H9 (cell line): Measurements from ENCODE around the gene NSFL1C. TPM values are rescaled to one million over a fixed set of nuclear protein-coding genes. Genes with fewer than 3 reads are reported as not detected.

ENCODE experiments used
- DNase-seq: peaks from one replicate; pipeline ENCODE4 v3.0.0-alpha.2; 2017
- H2AFZ ChIP-seq: one replicate; pipeline ENCODE4 v1.6.1; 2013; ENCODE audit warnings: mild to moderate bottlenecking, low read length, control low read depth, moderate library complexity
- H2AK5ac ChIP-seq: 2 replicates; pipeline ENCODE4 v1.6.1; 2013; ENCODE audit warnings: low read length, control low read depth, mixed read lengths; ENCODE audit not compliant: insufficient read length
- H2BK120ac ChIP-seq: one replicate; pipeline ENCODE4 v1.6.1; 2013; ENCODE audit warnings: low read depth, mild to moderate bottlenecking, low read length, control low read depth, inconsistent platforms; ENCODE audit not compliant: poor library complexity, severe bottlenecking
- H2BK12ac ChIP-seq: 2 replicates; pipeline ENCODE4 v1.6.1; 2013; ENCODE audit warnings: low read length, control low read depth, mixed read lengths, low read depth; ENCODE audit not compliant: insufficient read length
- H2BK15ac ChIP-seq: 2 replicates; pipeline ENCODE4 v1.6.1; 2013; ENCODE audit warnings: low read depth, low read length, control low read depth
- H2BK20ac ChIP-seq: one replicate; pipeline ENCODE4 v1.6.1; 2013; ENCODE audit warnings: low read depth, mild to moderate bottlenecking, low read length, control low read depth, inconsistent platforms; ENCODE audit not compliant: poor library complexity, severe bottlenecking
- H2BK5ac ChIP-seq: 2 replicates; pipeline ENCODE4 v1.6.1; 2013; ENCODE audit warnings: low read length, control low read depth, mixed read lengths; ENCODE audit not compliant: insufficient read length
- H3K14ac ChIP-seq: 2 replicates; pipeline ENCODE4 v1.6.1; 2013; ENCODE audit warnings: low read length, control low read depth; ENCODE audit not compliant: insufficient read depth
- H3K18ac ChIP-seq: 2 replicates; pipeline ENCODE4 v1.6.1; 2013; ENCODE audit warnings: low read depth, mild to moderate bottlenecking, mixed read lengths, low read length, control low read depth; ENCODE audit not compliant: insufficient read length
- H3K23ac ChIP-seq: 2 replicates; pipeline ENCODE4 v1.6.1; 2013; ENCODE audit warnings: low read length, control low read depth, mixed read lengths, low read depth; ENCODE audit not compliant: insufficient read length
- H3K23me2 ChIP-seq: 2 replicates; pipeline ENCODE4 v1.6.1; 2013; ENCODE audit warnings: low read depth, mild to moderate bottlenecking, mixed read lengths, low read length, control low read depth; ENCODE audit not compliant: insufficient read length, poor library complexity, severe bottlenecking
- H3K27ac ChIP-seq: 2 replicates; pipeline ENCODE4 v1.5.1; 2013; ENCODE audit warnings: low read length, control low read depth, mixed read lengths, low read depth; ENCODE audit not compliant: insufficient read length
- H3K27me3 ChIP-seq: 2 replicates; pipeline ENCODE4 v1.6.1; 2013; ENCODE audit warnings: low read length, control low read depth, inconsistent platforms; ENCODE audit not compliant: insufficient read depth
- H3K4ac ChIP-seq: 2 replicates; pipeline ENCODE4 v1.6.1; 2013; ENCODE audit warnings: low read depth, mild to moderate bottlenecking, control low read depth, inconsistent platforms, low read length, moderate library complexity
- H3K4me1 ChIP-seq: 2 replicates; pipeline ENCODE4 v1.6.1; 2013; ENCODE audit warnings: low read length, control low read depth, inconsistent platforms; ENCODE audit not compliant: insufficient read depth
- H3K4me2 ChIP-seq: 2 replicates; pipeline ENCODE4 v1.6.1; 2013; ENCODE audit warnings: low read length, control low read depth, mixed read lengths; ENCODE audit not compliant: insufficient read length, insufficient read depth
- H3K56ac ChIP-seq: 2 replicates; pipeline ENCODE4 v1.6.1; 2013; ENCODE audit warnings: low read depth, mild to moderate bottlenecking, mixed read lengths, low read length, control low read depth; ENCODE audit not compliant: insufficient read length
- H3K79me1 ChIP-seq: 2 replicates; pipeline ENCODE4 v1.6.1; 2013; ENCODE audit warnings: low read depth, mild to moderate bottlenecking, moderate library complexity, low read length, control low read depth, inconsistent platforms; ENCODE audit not compliant: insufficient read depth, poor library complexity, severe bottlenecking
- H3K79me2 ChIP-seq: 2 replicates; pipeline ENCODE4 v1.6.1; 2013; ENCODE audit warnings: low read length, control low read depth, inconsistent platforms; ENCODE audit not compliant: insufficient read depth
- H3K9ac ChIP-seq: 2 replicates; pipeline ENCODE4 v1.6.1; 2013; ENCODE audit warnings: low read length, control low read depth, mixed read lengths; ENCODE audit not compliant: insufficient read length; ENCODE audit errors: extremely low read depth
- H3K9me3 ChIP-seq: one replicate; pipeline ENCODE4 v1.6.1; 2013; ENCODE audit warnings: low read depth, low read length, inconsistent platforms; ENCODE audit not compliant: control insufficient read depth
- H3T11ph ChIP-seq: one replicate; pipeline ENCODE4 v1.6.1; 2013; ENCODE audit warnings: mild to moderate bottlenecking, low read length, control low read depth, inconsistent platforms
- H4K20me1 ChIP-seq: one replicate; pipeline ENCODE4 v1.6.1; 2013; ENCODE audit not compliant: control insufficient read depth, insufficient read length, insufficient read depth
- H4K5ac ChIP-seq: 2 replicates; pipeline ENCODE4 v1.6.1; 2013; ENCODE audit warnings: low read depth, mild to moderate bottlenecking, mixed read lengths, low read length, control low read depth; ENCODE audit not compliant: insufficient read length
- H4K8ac ChIP-seq: replicated peaks from 2 replicates; pipeline ENCODE4 v1.6.1; 2013; ENCODE audit warnings: low read length, control low read depth, mixed read lengths, low read depth; ENCODE audit not compliant: insufficient read length
- H4K91ac ChIP-seq: 2 replicates; pipeline ENCODE4 v1.6.1; 2013; ENCODE audit warnings: low read depth, mild to moderate bottlenecking, moderate library complexity, mixed read lengths, low read length, control low read depth; ENCODE audit not compliant: insufficient read length
- H3K27ac Mint-ChIP-seq, 3 experiments: 2 replicates in 2 of 3; 3 replicates in 1 of 3; pipeline ENCODE4 v1.8.0; 2020 to 2021; ENCODE audit warnings: mixed read lengths in 3 of 3, mild to moderate bottlenecking in 1 of 3, moderate library complexity in 1 of 3
- H3K27me3 Mint-ChIP-seq: 2 replicates; pipeline ENCODE4 v1.8.0; 2021; ENCODE audit warnings: low read depth, mild to moderate bottlenecking, moderate library complexity, mixed read lengths
- H3K36me3 Mint-ChIP-seq, 3 experiments: 2 replicates in 2 of 3; 3 replicates in 1 of 3; pipeline ENCODE4 v1.8.0; 2020 to 2021; ENCODE audit warnings: low read depth in 3 of 3, mixed read lengths in 3 of 3; ENCODE audit not compliant: insufficient read depth in 1 of 3
- H3K4me1 Mint-ChIP-seq, 2 experiments: 2 replicates each; pipeline ENCODE4 v1.8.0; 2020; ENCODE audit warnings: mixed read lengths in 2 of 2
- H3K4me3 Mint-ChIP-seq, 2 experiments: 2 replicates in 1 of 2; 3 replicates in 1 of 2; pipeline ENCODE4 v1.8.0; 2020 to 2021; ENCODE audit warnings: mild to moderate bottlenecking in 2 of 2, mixed read lengths in 2 of 2, moderate library complexity in 1 of 2
- H3K9me3 Mint-ChIP-seq, 2 experiments: 2 replicates in 1 of 2; 3 replicates in 1 of 2; pipeline ENCODE4 v1.8.0; 2020; ENCODE audit warnings: mild to moderate bottlenecking in 2 of 2, mixed read lengths in 2 of 2, moderate library complexity in 1 of 2
- CTCF ChIP-seq: fragments of 200-600 bp; sonication (generic); conservative IDR thresholded peaks from 3 replicates; pipeline ENCODE4 v1.8.0; 2021; ENCODE audit warnings: antibody characterized with exemption, mild to moderate bottlenecking
- total RNA-seq: library from RNA; stranded (reverse); gene quantifications from 2 replicates; pipeline ENCODE4 v1.2.1, GENCODE V29; 2021

NSFL1C gene
- total RNA-seq, 1 experiment from 2014 or later: 81.8 TPM

- no peak overlapping the region for H3K9ac ChIP-seq
- DNase-seq: no peak
- no peak overlapping the region for H3K4ac ChIP-seq
- no peak overlapping the region for H3K23ac ChIP-seq
- no peaks in the 10 kb centered on the region for H3K27me3 ChIP-seq
- H3K4me2 ChIP-seq: no peak overlapping the region
- no peaks in the 10 kb centered on the region for H3K79me1 ChIP-seq
- TF ChIP-seq CTCF: no peak
- H2AK5ac ChIP-seq: no peak overlapping the region
- H3K18ac ChIP-seq: no peak overlapping the region
- Mint-ChIP-seq H3K27me3 (no peaks in the 10 kb centered on the region; the same call in 1 of the 2 replicates), H3K27ac (no peak overlapping the region), H3K9me3 (peaks cover 30 to 31% of the 10 kb centered on the region in 2 experiments), H3K4me3 (no peak overlapping the region), H3K4me1 (peaks cover 25 to 46% of the 10 kb centered on the region in 2 experiments), H3K36me3 (peaks cover 19 to 34% (median 21%) of the 10 kb centered on the region in 3 experiments)
- no peaks in the 10 kb centered on the region for H4K20me1 ChIP-seq
- H2BK20ac ChIP-seq: no peak overlapping the region
- H2BK5ac ChIP-seq: no peak overlapping the region
- H3K9me3 ChIP-seq: peaks cover 11% of the 10 kb centered on the region
- no peaks in the 10 kb centered on the region for H3K4me1 ChIP-seq
- H3K56ac ChIP-seq: no peak overlapping the region
- no peak overlapping the region for H2BK15ac ChIP-seq
- no peaks in the 10 kb centered on the region for H3K79me2 ChIP-seq
- no peak overlapping the region for H4K91ac ChIP-seq
- no peak overlapping the region for H2BK120ac ChIP-seq
- H3K23me2 ChIP-seq: no peaks in the 10 kb centered on the region
- no peak overlapping the region for H2AFZ ChIP-seq
- no peak overlapping the region for H3T11ph ChIP-seq
- H2BK12ac ChIP-seq: no peak overlapping the region
- no peak overlapping the region for H3K27ac ChIP-seq
- no peak overlapping the region for H3K14ac ChIP-seq
- no peak overlapping the region for H4K8ac ChIP-seq
- H4K5ac ChIP-seq: no peak overlapping the region
These were observed 31.3 kb downstream of the NSFL1C start for GRCh38 chr20:1435337-1435699.
